Prostate gland (tissue), 2 donors: ENCODE data around the gene FAM209B. TPM values are rescaled to one million over a fixed set of nuclear protein-coding genes. Genes with fewer than 3 reads are reported as not detected.

Experiments used
- DNase-seq: peaks from one replicate; pipeline ENCODE4 v3.0.0-alpha.2; 2019; ENCODE audit warnings: low spot score
- H3K27ac ChIP-seq, 2 donors: fragments of 200-600 bp; sonication (generic); 2 replicates each; pipeline ENCODE4 v1.5.1; 2017 to 2019
- H3K27me3 ChIP-seq: fragments of 200-600 bp; sonication (generic); replicated peaks from 2 replicates; pipeline ENCODE4 v1.5.1; 2019; ENCODE audit not compliant: insufficient read depth
- H3K36me3 ChIP-seq, 2 donors: fragments of 200-600 bp; sonication (generic); 1 replicate in 1 of 2; 2 replicates in 1 of 2; pipeline versions ENCODE4 v1.5.1 to v1.8.1; 2017 to 2019
- H3K4me1 ChIP-seq: fragments of 200-600 bp; sonication (generic); replicated peaks from 2 replicates; pipeline ENCODE4 v1.5.1; 2019
- H3K4me3 ChIP-seq, 2 donors: fragments of 200-600 bp; sonication (generic); 2 replicates each; pipeline ENCODE4 v1.5.1; 2017 to 2019
- H3K9me3 ChIP-seq: fragments of 200-600 bp; sonication (generic); 2 replicates; pipeline ENCODE4 v1.5.1; 2017
- CTCF ChIP-seq, 4 experiments: fragments of 200-600 bp in 2 of 4; fragments of 450-650 bp in 2 of 4; sonication (generic) in 2 of 4; IDR thresholded peaks; 1 replicate in 3 of 4; 2 replicates in 1 of 4; pipeline ENCODE4 v1.5.1; 2016 to 2019; ENCODE audit warnings: antibody characterized with exemption in 4 of 4, mild to moderate bottlenecking in 2 of 4, moderate library complexity in 2 of 4
- POLR2A ChIP-seq: fragments of 450-650 bp; IDR thresholded peaks from one replicate; pipeline ENCODE4 v1.6.1; 2016; ENCODE audit warnings: antibody characterized with exemption, mild to moderate bottlenecking
- POLR2AphosphoS5 ChIP-seq: sonication (generic); formaldehyde crosslinking; IDR thresholded peaks from one replicate; pipeline ENCODE4 v1.6.1; 2017; ENCODE audit warnings: antibody characterized with exemption
- WGBS: methylation state at CpG from one replicate; pipeline ENCODE4 v1.1.5; 2018; 5-methylcytosine and 5-hydroxymethylcytosine counted together
- intact Hi-C: fragments of 100-400 bp; cut with DNase I; formaldehyde crosslinking; loops from one replicate; pipeline ENCODE4 v1.14.2; 2022
- total RNA-seq, 2 donors: library from RNA; depleted of rRNA; stranded (reverse); fragments of >200 nt; gene quantifications; one replicate each; pipeline ENCODE4 v1.1.0, GENCODE V29; 2016

Gene FAM209B
- total RNA-seq, 2 donors from 2014 or later, result 7.6 TPM; not detected in 1

GRCh38 chr20:56584916-56585315, 51.9 kb downstream of the FAM209B start:
- no peaks in the 10 kb centered on the region for H3K4me1 ChIP-seq
- WGBS, result 94% methylated on average over 5 of the region's 5 CpGs
- H3K9me3 ChIP-seq, result no peaks in the 10 kb centered on the region
- H3K36me3 ChIP-seq, result no peaks in the 10 kb centered on the region
- intact Hi-C loops, result no loop called here
- no peak for TF ChIP-seq CTCF (IDR thresholded peaks at IDR 0.05)
- TF ChIP-seq POLR2AphosphoS5, result no peak
- TF ChIP-seq POLR2A, result no peak
- no peaks in the 10 kb centered on the region for H3K27me3 ChIP-seq
- H3K27ac ChIP-seq, result no peak overlapping the region
- H3K4me3 ChIP-seq, result no peak overlapping the region
- DNase-seq, result no peak

Other genes with a start within 250 kb of the FAM209B start
- gene FAM210B, start 174.3 kb upstream of the FAM209B start, total RNA-seq, result 100 to 1,000 TPM in 1 of 2 donors, 10 to 100 TPM in 1; 66.5 to 159 TPM
- 1 to 10 TPM; 2.6 to 9.9 TPM for gene AURKA, start 141.0 kb upstream of the FAM209B start, total RNA-seq
- gene CSTF1, start 140.6 kb upstream of the FAM209B start, total RNA-seq, result 10 to 100 TPM; 35.1 to 40.2 TPM
- 1 to 10 TPM in 1 of 2 donors, under 1 TPM in 1; 0.59 to 1.2 TPM for gene CASS4, start 121.0 kb upstream of the FAM209B start, total RNA-seq
- gene RTF2, start 64.6 kb upstream of the FAM209B start, total RNA-seq, result 10 to 100 TPM; 71.3 to 81.7 TPM
- gene FAM209A, start 8.5 kb upstream of the FAM209B start, total RNA-seq, result 1 to 10 TPM in 1 of 2 donors, not detected in 1; 1.6 TPM
- gene TFAP2C, start 96.1 kb downstream of the FAM209B start, total RNA-seq, result 10 to 100 TPM in 1 of 2 donors, 1 to 10 TPM in 1; 9.4 to 22.4 TPM